A549 (cell line): Measurements from ENCODE around the gene CD9. TPM values are rescaled to one million over a fixed set of nuclear protein-coding genes. Genes with fewer than 3 reads are reported as not detected.
A peak's percentile ranks its signal among the peaks of the same experiment; 100 is the strongest.

Experiments
- ATAC-seq, 2 experiments: fragments of 200-7000 bp in 1 of 2; fragments of >200 bp in 1 of 2; cut with Nextera tagmentation in 1 of 2; cut with Tn5 transposase in 1 of 2; 3 replicates each; pipeline versions ENCODE4 v1.8.0 to v1.9.1; 2018 to 2020; ENCODE audit warnings: mild to moderate bottlenecking in 1 of 2, moderate library complexity in 1 of 2
- CTCF ChIA-PET: fragments of 300-600 bp; sonication (Branson Sonifier 250); formaldehyde crosslinking; extraction: SDS; loops from one replicate; lab custom pipeline; 2021; ENCODE audit warnings: antibody characterized with exemption, inconsistent platforms; lab: Yijun Ruan, JAX
- POLR2A ChIA-PET: fragments of 350-600 bp; formaldehyde crosslinking; extraction: SDS; loops from one replicate; lab custom pipeline; 2021; ENCODE audit warnings: antibody characterized with exemption, inconsistent platforms; lab: Yijun Ruan, JAX
- DNase-seq, 2 experiments: peaks; one replicate each; pipeline versions ENCODE4 v3.0.0 to v3.0.0-alpha.2; 2011 to 2016; ENCODE audit warnings: low read depth in 1 of 2, low spot score in 1 of 2
- FAIRE-seq: peaks from 2 replicates; lab custom pipeline; 2011; peaks lifted over from hg19 to GRCh38; lab: Jason Lieb, UNC
- H3K27ac ChIP-seq, 2 experiments: fragments of >200 bp; sonication (Bioruptor Twin); formaldehyde crosslinking; 3 replicates each; pipeline ENCODE4 v1.5.1; 2016 to 2017
- H3K4me1 ChIP-seq: fragments of >200 bp; sonication (Bioruptor Twin); formaldehyde crosslinking; 3 replicates; pipeline ENCODE4 v1.6.1; 2016
- H3K4me2 ChIP-seq: fragments of >200 bp; sonication (Bioruptor Twin); formaldehyde crosslinking; 3 replicates; pipeline ENCODE4 v1.6.1; 2016
- H3K4me3 ChIP-seq: fragments of >200 bp; sonication (Bioruptor Twin); formaldehyde crosslinking; 3 replicates; pipeline ENCODE4 v1.5.1; 2016
- H3K9me3 ChIP-seq: fragments of >200 bp; sonication (Bioruptor Twin); formaldehyde crosslinking; 3 replicates; pipeline ENCODE4 v1.6.1; 2016
- BCL3 ChIP-seq: fragments of >200 bp; sonication (Bioruptor Twin); formaldehyde crosslinking; IDR thresholded peaks from 3 replicates; pipeline ENCODE4 v1.6.1; 2016
- CHD2 ChIP-seq: fragments of 150-350 bp; IDR thresholded peaks from 2 replicates; pipeline ENCODE4 v1.6.1; 2014; ENCODE audit warnings: low read length; ENCODE audit not compliant: partially characterized antibody
- CHD4 ChIP-seq: fragments of 200-600 bp; sonication (generic); IDR thresholded peaks from 2 replicates; pipeline ENCODE4 v1.6.1; 2016; ENCODE audit warnings: antibody characterized with exemption, mild to moderate bottlenecking, borderline replicate concordance
- E2F6 ChIP-seq: IDR thresholded peaks from 2 replicates; pipeline ENCODE4 v1.6.1; 2012; ENCODE audit warnings: low read depth, borderline replicate concordance
- ELK1 ChIP-seq: fragments of 150-350 bp; IDR thresholded peaks from 2 replicates; pipeline ENCODE4 v1.6.1; 2014; ENCODE audit warnings: low read depth, mild to moderate bottlenecking, low read length
- EP300 ChIP-seq, 2 experiments: fragments of >200 bp; sonication (Bioruptor Twin); formaldehyde crosslinking; IDR thresholded peaks; 2 replicates in 1 of 2; 3 replicates in 1 of 2; pipeline ENCODE4 v1.6.1; 2016 to 2017
- ESRRA ChIP-seq: fragments of 150-350 bp; IDR thresholded peaks from 2 replicates; pipeline ENCODE4 v1.6.1; 2014; ENCODE audit warnings: mild to moderate bottlenecking, low read length, borderline replicate concordance
- FOSB ChIP-seq: fragments of 250-450 bp; sonication (Bioruptor Pico); IDR thresholded peaks from 2 replicates; pipeline ENCODE4 v1.5.0; 2020; ENCODE audit warnings: mild to moderate bottlenecking, moderate library complexity
- FOXS1 ChIP-seq: fragments of 250-450 bp; sonication (Bioruptor Pico); IDR thresholded peaks from 2 replicates; pipeline ENCODE4 v1.5.0; 2020; ENCODE audit warnings: mild to moderate bottlenecking, moderate library complexity
- HES2 ChIP-seq: fragments of >200 bp; sonication (Bioruptor Twin); formaldehyde crosslinking; IDR thresholded peaks from 2 replicates; pipeline ENCODE4 v1.6.1; 2016
- HOXB13 ChIP-seq: fragments of 250-450 bp; sonication (Bioruptor Pico); IDR thresholded peaks from 2 replicates; pipeline ENCODE4 v1.5.0; 2020; ENCODE audit warnings: low read depth, mild to moderate bottlenecking, moderate library complexity
- JUN ChIP-seq, 2 experiments: fragments of >200 bp; sonication (Bioruptor Twin); formaldehyde crosslinking; IDR thresholded peaks; 2 replicates in 1 of 2; 3 replicates in 1 of 2; pipeline ENCODE4 v1.6.1; 2016 to 2017
- JUNB ChIP-seq: fragments of >200 bp; sonication (Bioruptor Twin); formaldehyde crosslinking; IDR thresholded peaks from 2 replicates; pipeline ENCODE4 v1.6.1; 2016
- KDM5A ChIP-seq: fragments of 200-600 bp; sonication (generic); IDR thresholded peaks from 2 replicates; pipeline ENCODE4 v1.6.1; 2016; ENCODE audit warnings: antibody characterized with exemption, mild to moderate bottlenecking
- MAFK ChIP-seq: fragments of 450-650 bp; IDR thresholded peaks from 2 replicates; pipeline ENCODE4 v1.6.1; 2014; ENCODE audit not compliant: partially characterized antibody
- MAZ ChIP-seq: fragments of 150-350 bp; IDR thresholded peaks from 2 replicates; pipeline ENCODE4 v1.6.1; 2014; ENCODE audit warnings: antibody characterized with exemption, low read depth, low read length, borderline replicate concordance
- NPAS2 ChIP-seq: fragments of 250-450 bp; sonication (Bioruptor Pico); IDR thresholded peaks from 2 replicates; pipeline ENCODE4 v1.8.0; 2022; ENCODE audit warnings: mild to moderate bottlenecking, moderate library complexity, borderline replicate concordance
- POLR2A ChIP-seq: IDR thresholded peaks from 2 replicates; pipeline ENCODE4 v1.6.1; 2012; ENCODE audit warnings: mild to moderate bottlenecking, low read length
- POLR2AphosphoS2 ChIP-seq: conservative IDR thresholded peaks from 2 replicates; pipeline ENCODE4 v1.6.1; 2012; ENCODE audit warnings: low read length, improper control_type of control experiment, inconsistent platforms
- RARB ChIP-seq: fragments of 250-450 bp; sonication (Bioruptor Pico); IDR thresholded peaks from 2 replicates; pipeline ENCODE4 v1.8.0; 2021; ENCODE audit warnings: mild to moderate bottlenecking, moderate library complexity
- RCOR1 ChIP-seq: fragments of 150-350 bp; IDR thresholded peaks from 2 replicates; pipeline ENCODE4 v1.6.1; 2014; ENCODE audit warnings: antibody characterized with exemption, low read length, low read depth
- RNF2 ChIP-seq: fragments of 200-600 bp; sonication (generic); IDR thresholded peaks from 2 replicates; pipeline ENCODE4 v1.6.1; 2016; ENCODE audit warnings: low read depth, mild to moderate bottlenecking, antibody characterized with exemption, moderate library complexity, borderline replicate concordance
- TFCP2L1 ChIP-seq: fragments of 250-450 bp; sonication (Bioruptor Pico); IDR thresholded peaks from 2 replicates; pipeline ENCODE4 v1.5.0; 2021; ENCODE audit warnings: mild to moderate bottlenecking
- USF2 ChIP-seq: fragments of 450-650 bp; IDR thresholded peaks from 2 replicates; pipeline ENCODE4 v1.6.1; 2014; ENCODE audit warnings: antibody characterized with exemption
- ZFP36 ChIP-seq: fragments of 450-650 bp; IDR thresholded peaks from 2 replicates; pipeline ENCODE4 v1.6.1; 2014; ENCODE audit warnings: borderline replicate concordance; ENCODE audit not compliant: partially characterized antibody
- ZSCAN20 ChIP-seq: fragments of 250-450 bp; sonication (Bioruptor Pico); IDR thresholded peaks from 2 replicates; pipeline ENCODE4 v1.8.0; 2022; ENCODE audit warnings: mild to moderate bottlenecking, moderate library complexity
- WGBS: methylation state at CpG from one replicate; pipeline ENCODE4 v1.1.6; 2017; ENCODE audit errors: missing lambda C conversion rate; 5-methylcytosine and 5-hydroxymethylcytosine counted together
- polyA plus RNA-seq, 4 experiments: library from polyadenylated mRNA; depleted of rRNA in 3 of 4; stranded (reverse); fragments of >200 nt; fragmentation: RNase III in 1 of 4; extraction: RNeasy Plus Mini Kit Qiagen cat#74134 plus additional on column Dnase treatment in 1 of 4; gene quantifications; 2 replicates in 3 of 4; 3 replicates in 1 of 4; pipeline ENCODE4 v1.2.3, GENCODE V29; 2011 to 2017

The CD9 gene
- polyA plus RNA-seq, 2 of the 4 experiments (the other 2 are of a cell fraction): 116 to 185 TPM

GRCh38 chr12:6172862-6173261 lies 27.3 kb upstream of the CD9 start:
- DNase-seq (no peak), ATAC-seq (no peak), FAIRE-seq (no peak)
- Histone ChIP-seq H3K27ac (no peak overlapping the region), H3K4me3 (no peak overlapping the region), H3K4me1 (peaks cover 5% of the 10 kb centered on the region), H3K4me2 (no peak overlapping the region)
- ChIA-PET POLR2A (no interaction called here), CTCF (interaction anchor here (0.8 kb wide), 1 partner anchor 22 kb away, joined by 3 read pairs; no protein-coding TSS in a partner anchor)
- 57% methylated on average over 4 of the region's 4 CpGs for WGBS
- TF ChIP-seq FOSB (CRISPR knock-in tag) (no peak), TFCP2L1 (CRISPR knock-in tag) (no peak), HOXB13 (no peak), ZSCAN20 (no peak), E2F6 (no peak), CHD2 (no peak), FOXS1 (CRISPR knock-in tag) (no peak), RARB (no peak), MAFK (no peak), EP300 (IDR thresholded peaks at IDR 0.05) (no peak), POLR2AphosphoS2 (no peak), HES2 (no peak), POLR2A (no peak), USF2 (no peak), CHD4 (no peak), ESRRA (no peak), JUNB (no peak)
- TF ChIP-seq, all 56 proteins: peak for 0
- no peaks in the 10 kb centered on the region for H3K9me3 ChIP-seq

- Histone ChIP-seq H3K4me3 (no peak overlapping the region), H3K9me3 (no peaks in the 10 kb centered on the region), H3K27ac (no peak overlapping the region), H3K4me1 (peaks cover 19% of the 10 kb centered on the region), H3K4me2 (no peak overlapping the region)
- no peak for FAIRE-seq
- no peak for DNase-seq
- POLR2A ChIA-PET: no interaction called here
- CTCF ChIA-PET: interaction anchor here (0.9 to 1.2 kb wide), 2 partner anchors 10 to 114 kb away, joined by 3 to 4 read pairs; no protein-coding TSS in a partner anchor
- TF ChIP-seq MAFK (peak; percentile 55), ZFP36 (no peak)
- no peak for ATAC-seq
- WGBS: 78% methylated on average over 10 of the region's 10 CpGs
Measured at GRCh38 chr12:6177642-6178358, 22.4 kb upstream of the CD9 start.

GRCh38 chr12:6178981-6179761 lies 21.0 kb upstream of the CD9 start:
- Histone ChIP-seq H3K4me1 (peaks cover 19% of the 10 kb centered on the region), H3K4me2 (no peak overlapping the region), H3K4me3 (no peak overlapping the region), H3K9me3 (no peaks in the 10 kb centered on the region), H3K27ac (0 out of 6 replicates have a peak overlapping the region, but pooled peaks of 1 of the 2 experiments have one; percentile 12)
- DNase-seq (no peak), ATAC-seq (peak in 1 of 2 experiments; percentile 32; a peak in 2 of 6 replicates), FAIRE-seq (no peak)
- 78% methylated on average over 10 of the region's 10 CpGs for WGBS
- CTCF ChIA-PET: interaction anchor here (0.7 to 1.4 kb wide), 3 partner anchors 16 to 112 kb away, joined by 3 to 7 read pairs (median 5); no protein-coding TSS in a partner anchor
- POLR2A ChIA-PET: no interaction called here
- TF ChIP-seq RNF2: no peak
- no peak for TF ChIP-seq JUN (IDR thresholded peaks at IDR 0.05)
- TF ChIP-seq NPAS2 (CRISPR knock-in tag): no peak
- TF ChIP-seq USF2: no peak
- no peak for TF ChIP-seq KDM5A
- no peak for TF ChIP-seq RARB
- no peak for TF ChIP-seq FOXS1 (CRISPR knock-in tag)
- no peak for TF ChIP-seq RCOR1
- TF ChIP-seq POLR2A: no peak
- no peak for TF ChIP-seq MAFK
- TF ChIP-seq ELK1: no peak
- no peak for TF ChIP-seq MAZ
- TF ChIP-seq JUNB: no peak
- TF ChIP-seq TFCP2L1 (CRISPR knock-in tag): no peak
- no peak for TF ChIP-seq BCL3
